Testis (tissue), 3 donors: ENCODE results near the gene ZNF678. TPM values are rescaled to one million over a fixed set of nuclear protein-coding genes. Genes with fewer than 3 reads are reported as not detected.
"Not testable (repeated sequence)": the region's sequence is repeated elsewhere in the genome, so short reads cannot be mapped to it uniquely, and the experiment has no call there.

ENCODE experiments used
- DNase-seq: peaks from one replicate; pipeline ENCODE4 v3.0.0-alpha.2; 2019
- H3K27ac ChIP-seq, 2 donors: fragments of 200-600 bp; sonication (generic); one replicate each; pipeline ENCODE4 v1.5.1; 2019
- H3K27me3 ChIP-seq: fragments of 200-600 bp; sonication (generic); one replicate; pipeline ENCODE4 v1.5.1; 2019
- H3K36me3 ChIP-seq: fragments of 200-600 bp; sonication (generic); one replicate; pipeline ENCODE4 v1.5.1; 2017; ENCODE audit warnings: low read depth; ENCODE audit errors: missing control alignments
- H3K4me1 ChIP-seq: fragments of 200-600 bp; sonication (generic); one replicate; pipeline ENCODE4 v1.5.1; 2019
- H3K4me3 ChIP-seq, 2 donors: fragments of 200-600 bp; sonication (generic); one replicate each; pipeline ENCODE4 v1.5.1; 2017 to 2019
- H3K9me3 ChIP-seq: fragments of 200-600 bp; sonication (generic); one replicate; pipeline ENCODE4 v1.5.1; 2017
- POLR2A ChIP-seq: fragments of 450-650 bp; IDR thresholded peaks from one replicate; pipeline ENCODE4 v1.6.1; 2017; ENCODE audit warnings: antibody characterized with exemption, mild to moderate bottlenecking, moderate library complexity
- WGBS, 2 donors: methylation state at CpG; one replicate each; pipeline ENCODE4 v1.1.5; 2018; 5-methylcytosine and 5-hydroxymethylcytosine counted together
- intact Hi-C: fragments of 100-400 bp; cut with DNase I; formaldehyde crosslinking; loops from one replicate; pipeline ENCODE4 v1.15.1; 2023; ENCODE audit warnings: low total_unique reads
- polyA plus RNA-seq: library from polyadenylated mRNA; stranded (reverse); fragments of 350-450 nt; fragmentation: Illumina TruSeq; extraction: RNeasy Lipid Tissue Mini Kit (QIAGEN cat#74804); gene quantifications from one replicate; pipeline ENCODE4 v1.2.3, GENCODE V29; 2014; ENCODE audit warnings: low read depth, low replicate concordance; ENCODE audit not compliant: insufficient read depth
- total RNA-seq, 2 donors: library from RNA; depleted of rRNA; stranded (reverse); fragments of >200 nt; gene quantifications; one replicate each; pipeline ENCODE4 v1.2.3, GENCODE V29; 2016
- TF ChIP-seq, protein P1 (sequence below), 3 experiments: fragments of 450-650 bp in 2 of 3; fragments of 200-600 bp in 1 of 3; sonication (generic) in 1 of 3; IDR thresholded peaks; one replicate each; pipeline ENCODE4 v1.5.1; 2016 to 2019; ENCODE audit warnings: antibody characterized with exemption in 3 of 3, mild to moderate bottlenecking in 2 of 3, moderate library complexity in 1 of 3

The ZNF678 gene
- total and polyA plus RNA-seq, 3 donors from 2014 or later: 3.2 to 18.6 (median 12.8) TPM

DNA sequence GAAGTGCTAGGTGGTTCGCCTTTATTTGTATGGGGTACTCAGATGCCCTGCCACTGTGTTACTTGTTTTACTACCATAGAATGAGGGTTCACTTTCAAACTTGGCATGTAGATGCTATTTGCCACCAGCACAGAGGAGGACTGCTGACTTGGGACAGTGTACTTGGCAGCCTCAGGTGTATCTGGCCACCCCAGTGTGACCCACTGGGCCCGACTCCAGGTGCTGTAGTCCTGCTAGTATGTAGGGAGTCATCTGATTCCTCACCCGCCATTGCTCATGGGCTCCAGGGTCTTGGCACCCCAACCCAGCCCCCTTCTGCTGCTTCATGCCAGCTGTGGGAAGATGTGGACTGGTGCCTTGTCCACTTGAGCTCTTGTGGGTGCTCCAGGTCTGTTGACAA, 40.0 kb downstream of the ZNF678 start:
- no peak for TF ChIP-seq POLR2A
- TF ChIP-seq, protein P1, sequence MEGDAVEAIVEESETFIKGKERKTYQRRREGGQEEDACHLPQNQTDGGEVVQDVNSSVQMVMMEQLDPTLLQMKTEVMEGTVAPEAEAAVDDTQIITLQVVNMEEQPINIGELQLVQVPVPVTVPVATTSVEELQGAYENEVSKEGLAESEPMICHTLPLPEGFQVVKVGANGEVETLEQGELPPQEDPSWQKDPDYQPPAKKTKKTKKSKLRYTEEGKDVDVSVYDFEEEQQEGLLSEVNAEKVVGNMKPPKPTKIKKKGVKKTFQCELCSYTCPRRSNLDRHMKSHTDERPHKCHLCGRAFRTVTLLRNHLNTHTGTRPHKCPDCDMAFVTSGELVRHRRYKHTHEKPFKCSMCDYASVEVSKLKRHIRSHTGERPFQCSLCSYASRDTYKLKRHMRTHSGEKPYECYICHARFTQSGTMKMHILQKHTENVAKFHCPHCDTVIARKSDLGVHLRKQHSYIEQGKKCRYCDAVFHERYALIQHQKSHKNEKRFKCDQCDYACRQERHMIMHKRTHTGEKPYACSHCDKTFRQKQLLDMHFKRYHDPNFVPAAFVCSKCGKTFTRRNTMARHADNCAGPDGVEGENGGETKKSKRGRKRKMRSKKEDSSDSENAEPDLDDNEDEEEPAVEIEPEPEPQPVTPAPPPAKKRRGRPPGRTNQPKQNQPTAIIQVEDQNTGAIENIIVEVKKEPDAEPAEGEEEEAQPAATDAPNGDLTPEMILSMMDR (IDR thresholded peaks at IDR 0.05): no peak
- 87 to 95% methylated on average over 3 of the region's 3 CpGs for WGBS, 2 donors

DNA sequence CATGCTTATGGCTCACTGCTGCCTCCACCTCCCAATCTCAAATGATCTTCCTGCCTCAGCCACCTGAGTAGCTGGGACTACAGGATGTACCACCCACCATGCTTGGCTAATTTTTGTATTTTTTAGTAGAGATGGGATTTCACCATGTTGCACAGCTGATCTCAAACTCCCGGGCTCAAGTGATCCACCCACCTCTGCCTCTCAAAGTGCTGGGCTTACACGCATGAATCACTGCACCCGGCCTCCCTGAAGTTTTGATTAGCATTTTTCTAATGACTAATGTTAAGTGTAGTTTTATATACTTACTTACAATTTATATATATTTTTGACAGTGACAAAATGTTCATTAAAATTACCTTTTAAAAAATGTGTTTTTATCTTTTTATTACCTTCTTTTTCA, 41.1 kb downstream of the ZNF678 start:
- TF ChIP-seq POLR2A: no peak
- TF ChIP-seq, protein P1 (IDR thresholded peaks at IDR 0.05): no peak
- Histone ChIP-seq H3K4me1 (no peaks in the 10 kb centered on the region), H3K36me3 (no peaks in the 10 kb centered on the region), H3K4me3 (no peak overlapping the region), H3K27me3 (no peaks in the 10 kb centered on the region), H3K27ac (no peak overlapping the region), H3K9me3 (no peaks in the 10 kb centered on the region)
- DNase-seq: no peak
- intact Hi-C loops: no loop called here
- WGBS, 2 donors: 89% methylated on average over 3 of the region's 3 CpGs

More for the DNA sequence above, 40.0 kb downstream of the ZNF678 start:
- no peak for DNase-seq
- Histone ChIP-seq H3K4me3 (no peak overlapping the region), H3K4me1 (no peaks in the 10 kb centered on the region), H3K36me3 (no peaks in the 10 kb centered on the region), H3K27ac (no peak overlapping the region), H3K27me3 (no peaks in the 10 kb centered on the region), H3K9me3 (no peaks in the 10 kb centered on the region)
- intact Hi-C loops: no loop called here

DNA sequence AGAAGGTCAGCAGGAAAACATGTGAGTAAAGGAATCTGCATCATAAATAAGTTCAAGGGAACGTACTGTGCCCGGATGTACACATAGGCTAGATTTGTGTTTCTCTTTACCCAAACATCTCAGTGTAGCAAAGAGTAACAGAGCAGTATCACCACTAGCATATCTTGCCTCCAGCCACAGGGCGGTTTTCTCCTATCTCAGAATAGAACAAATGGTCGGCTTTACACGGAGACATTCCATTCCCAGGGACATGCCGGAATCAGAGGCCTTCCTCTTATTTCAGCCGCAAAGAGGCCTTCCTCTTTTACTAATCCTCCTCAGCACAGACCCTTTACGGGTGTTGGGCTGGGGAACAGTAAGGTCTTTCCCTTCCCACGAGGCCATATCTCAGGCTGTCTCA, 42.9 kb downstream of the ZNF678 start:
- H3K9me3 ChIP-seq, H3K4me3 ChIP-seq, H3K27me3 ChIP-seq, H3K36me3 ChIP-seq, intact Hi-C loops, H3K4me1 ChIP-seq: not testable (repeated sequence)
- 64 to 66% methylated on average over 9 of the region's 9 CpGs for WGBS, 2 donors
- peak overlapping the region; percentile 66 to 68 for H3K27ac ChIP-seq
- DNase-seq: peak; percentile 67

DNA sequence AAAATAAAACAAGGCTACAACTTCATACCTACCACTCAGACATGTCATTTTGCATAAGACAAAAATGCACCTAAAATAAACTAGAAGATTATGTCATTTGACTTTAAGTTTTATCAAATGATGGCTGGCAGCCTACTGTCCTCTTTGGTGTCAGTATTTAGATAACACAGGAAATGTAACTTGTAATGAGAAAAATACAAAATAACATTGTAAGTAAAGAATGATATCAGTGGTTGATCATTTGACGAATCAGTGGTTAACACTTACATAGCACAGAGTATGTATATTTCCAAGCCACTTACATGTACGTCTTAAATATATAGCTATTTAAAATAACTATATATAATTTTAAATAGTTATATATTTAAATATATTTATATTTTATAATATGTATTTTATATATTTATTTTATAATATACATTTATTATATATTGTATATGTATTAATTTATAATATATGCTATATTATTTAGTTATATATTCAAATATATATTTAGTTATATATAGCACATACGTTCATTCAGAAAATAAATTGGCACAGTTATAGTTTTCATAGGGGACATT, 44.1 kb downstream of the ZNF678 start:
- TF ChIP-seq, protein P1 (IDR thresholded peaks at IDR 0.05): no peak
- no peak for TF ChIP-seq POLR2A

DNA sequence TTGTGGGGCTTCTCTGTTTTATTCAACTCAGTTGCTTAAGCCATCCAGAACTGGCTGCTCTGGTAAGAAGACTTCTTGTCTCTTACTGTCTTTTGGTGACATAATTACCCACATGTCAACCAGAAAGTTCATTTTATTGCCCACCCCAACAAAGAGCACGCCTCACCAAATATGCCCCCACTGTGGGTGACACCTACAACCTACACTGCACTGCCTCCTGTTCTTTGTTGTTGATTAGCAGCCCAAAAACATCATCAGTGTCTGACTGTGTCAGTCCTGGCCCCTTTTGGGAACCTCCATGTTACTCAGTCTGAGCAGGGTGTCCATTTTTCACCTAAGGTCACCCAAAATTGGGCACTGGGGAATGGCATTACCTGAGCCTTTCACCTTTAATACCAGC, 49.3 kb downstream of the ZNF678 start:
- no peak overlapping the region for H3K4me3 ChIP-seq
- TF ChIP-seq, protein P1 (IDR thresholded peaks at IDR 0.05): no peak
- TF ChIP-seq POLR2A: no peak
- 97 to 100% methylated on average over 1 of the region's 1 CpG for WGBS, 2 donors
- no peak for DNase-seq
- H3K4me1 ChIP-seq: no peaks in the 10 kb centered on the region
- no peaks in the 10 kb centered on the region for H3K27me3 ChIP-seq
- H3K36me3 ChIP-seq: no peaks in the 10 kb centered on the region
- intact Hi-C loops: no loop called here
- H3K9me3 ChIP-seq: no peaks in the 10 kb centered on the region
- no peak overlapping the region for H3K27ac ChIP-seq

More for the DNA sequence above, 44.1 kb downstream of the ZNF678 start:
- peak overlapping the region in 1 of 2 donors; percentile 66 for H3K27ac ChIP-seq
- intact Hi-C loops: no loop called here
- no peak for DNase-seq
- WGBS, 2 donors: 81 to 83% methylated on average over 3 of the region's 3 CpGs
- no peaks in the 10 kb centered on the region for H3K9me3 ChIP-seq
- H3K4me1 ChIP-seq: no peaks in the 10 kb centered on the region
- H3K4me3 ChIP-seq: no peak overlapping the region
- H3K36me3 ChIP-seq: no peaks in the 10 kb centered on the region
- no peaks in the 10 kb centered on the region for H3K27me3 ChIP-seq
